Naive thymus-derived CD4-positive, alpha-beta T cell (primary cell): Measurements from ENCODE around the gene ZNF175. TPM values are rescaled to one million over a fixed set of nuclear protein-coding genes. Genes with fewer than 3 reads are reported as not detected.

Experiments used
- ATAC-seq: fragments of 150-1000 bp; cut with Tn5 transposase; 2 replicates; pipeline ENCODE4 v1.10.0; 2021; ENCODE audit warnings: mild to moderate bottlenecking, moderate library complexity
- CTCF ChIA-PET: fragments of 350-600 bp; sonication (Branson Sonifier 250); formaldehyde crosslinking; loops from one replicate; lab custom pipeline; 2021; ENCODE audit warnings: antibody characterized with exemption; lab: Charles Lee
- POLR2A ChIA-PET: fragments of 350-600 bp; sonication (Branson Sonifier 250); formaldehyde crosslinking; loops from one replicate; lab custom pipeline; 2021; ENCODE audit warnings: antibody characterized with exemption, inconsistent platforms; lab: Charles Lee
- DNase-seq, 9 donors: peaks; one replicate each; pipeline versions ENCODE4 v3.0.0 to v3.0.0-alpha.2; 2020 to 2022; ENCODE audit warnings: mixed read lengths in 1 of 9
- H3K27ac ChIP-seq: one replicate; pipeline ENCODE4 v1.7.0; 2013; ENCODE audit warnings: mild to moderate bottlenecking, low read depth, low read length, moderate library complexity
- H3K27me3 ChIP-seq, 2 donors: one replicate each; pipeline ENCODE4 v1.7.0; 2013; ENCODE audit warnings: low read length in 2 of 2, mild to moderate bottlenecking in 2 of 2, moderate library complexity in 2 of 2; ENCODE audit not compliant: control insufficient read depth in 2 of 2, insufficient read depth in 2 of 2
- H3K36me3 ChIP-seq, 3 experiments: 1 replicate in 2 of 3; 2 replicates in 1 of 3; pipeline ENCODE4 v1.7.0; 2013; ENCODE audit warnings: low read length in 3 of 3, mild to moderate bottlenecking in 3 of 3, moderate library complexity in 1 of 3; ENCODE audit not compliant: insufficient read depth in 3 of 3, control insufficient read depth in 2 of 3
- H3K4me1 ChIP-seq, 2 donors: one replicate each; pipeline ENCODE4 v1.7.0; 2013; ENCODE audit warnings: low read length in 2 of 2, mild to moderate bottlenecking in 2 of 2, moderate library complexity in 1 of 2; ENCODE audit not compliant: control insufficient read depth in 2 of 2, insufficient read depth in 2 of 2
- H3K4me3 ChIP-seq: 2 replicates; pipeline ENCODE4 v1.7.0; 2013; ENCODE audit warnings: mild to moderate bottlenecking, low read length
- H3K9me3 ChIP-seq, 3 experiments: 1 replicate in 2 of 3; 2 replicates in 1 of 3; pipeline ENCODE4 v1.7.0; 2013; ENCODE audit warnings: low read length in 3 of 3; ENCODE audit not compliant: control insufficient read depth in 2 of 3
- H3K27ac Mint-ChIP-seq, 9 donors: one replicate each; pipeline ENCODE4 v1.8.0; 2020 to 2022; ENCODE audit warnings: mixed read lengths in 9 of 9, mild to moderate bottlenecking in 8 of 9, moderate library complexity in 5 of 9, inconsistent platforms in 2 of 9
- H3K27me3 Mint-ChIP-seq, 5 donors: one replicate each; pipeline ENCODE4 v1.8.0; 2021 to 2022; ENCODE audit warnings: mixed read lengths in 5 of 5, mild to moderate bottlenecking in 1 of 5
- H3K36me3 Mint-ChIP-seq, 5 donors: one replicate each; pipeline ENCODE4 v1.8.0; 2020 to 2022; ENCODE audit warnings: mixed read lengths in 5 of 5, mild to moderate bottlenecking in 3 of 5, inconsistent platforms in 1 of 5
- H3K4me1 Mint-ChIP-seq, 7 donors: one replicate each; pipeline ENCODE4 v1.8.0; 2020 to 2022; ENCODE audit warnings: mixed read lengths in 7 of 7, mild to moderate bottlenecking in 3 of 7, inconsistent platforms in 1 of 7
- H3K4me3 Mint-ChIP-seq, 10 donors: one replicate each; pipeline ENCODE4 v1.8.0; 2020 to 2022; ENCODE audit warnings: mild to moderate bottlenecking in 10 of 10, mixed read lengths in 10 of 10, moderate library complexity in 6 of 10, inconsistent platforms in 2 of 10
- H3K9me3 Mint-ChIP-seq, 11 donors: one replicate each; pipeline ENCODE4 v1.8.0; 2020 to 2022; ENCODE audit warnings: mixed read lengths in 11 of 11, mild to moderate bottlenecking in 4 of 11, inconsistent platforms in 1 of 11, moderate library complexity in 1 of 11
- intact Hi-C, 2 donors: fragments of 100-400 bp; cut with micrococcal nuclease; formaldehyde crosslinking; loops; one replicate each; pipeline ENCODE4 v1.15.1; 2023
- polyA plus RNA-seq, 2 donors: library from polyadenylated mRNA; unstranded; fragments of 300-500 nt; fragmentation: Illumina TruSeq; gene quantifications; one replicate each; pipeline ENCODE4 v1.2.3, GENCODE V29; 2021
- total RNA-seq, 6 experiments: library from RNA in 5 of 6; stranded (reverse) in 5 of 6; gene quantifications; 1 replicate in 5 of 6; 2 replicates in 1 of 6; pipeline ENCODE4 v1.2.3 and lab custom pipeline; 2021 to 2026

Gene ZNF175
- total and polyA plus RNA-seq, 7 experiments from 2014 or later = 2.6 to 19.1 (median 7.1) TPM

DNA sequence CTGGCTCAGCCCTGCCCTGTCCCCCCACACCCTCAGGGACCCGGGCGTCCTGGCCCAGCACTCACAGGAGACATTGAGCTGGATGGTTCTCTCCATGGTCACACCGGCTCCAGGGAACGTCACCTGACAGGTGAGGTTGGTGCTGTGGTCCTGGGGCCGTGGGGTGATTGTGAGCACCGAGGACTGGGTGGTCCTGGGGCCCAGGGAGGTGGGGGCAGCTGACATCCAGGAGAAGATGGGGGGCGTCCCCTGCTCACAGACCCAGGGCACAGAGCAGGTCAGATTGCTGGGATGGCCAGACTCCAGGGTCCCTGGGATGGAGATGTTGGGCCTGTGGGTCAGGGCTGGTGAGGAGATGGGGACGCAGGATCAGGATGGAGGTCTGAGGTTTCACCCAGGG lies 40.5 kb upstream of the ZNF175 start:
- intact Hi-C loops = no loop called here
- Mint-ChIP-seq H3K4me3 (no peak overlapping the region), H3K27ac (no peak overlapping the region), H3K4me1 (peaks cover 0 to 6% (median 0%) of the 10 kb centered on the region in 7 donors), H3K9me3 (peaks cover 0 to 15% (median 4%) of the 10 kb centered on the region in 11 donors), H3K36me3 (no peaks in the 10 kb centered on the region), H3K27me3 (peaks cover 38 to 50% (median 49%) of the 10 kb centered on the region in 5 donors)
- ATAC-seq (no peak), DNase-seq (no peak)
- no peaks in the 10 kb centered on the region for H3K4me1 ChIP-seq
- H3K27ac ChIP-seq = no peak overlapping the region
- H3K27me3 ChIP-seq = peaks cover 0 to 7% of the 10 kb centered on the region in 2 donors
- ChIA-PET POLR2A (no interaction called here), CTCF (no interaction called here)
- no peaks in the 10 kb centered on the region for H3K9me3 ChIP-seq
- no peak overlapping the region for H3K4me3 ChIP-seq
- no peaks in the 10 kb centered on the region for H3K36me3 ChIP-seq

DNA sequence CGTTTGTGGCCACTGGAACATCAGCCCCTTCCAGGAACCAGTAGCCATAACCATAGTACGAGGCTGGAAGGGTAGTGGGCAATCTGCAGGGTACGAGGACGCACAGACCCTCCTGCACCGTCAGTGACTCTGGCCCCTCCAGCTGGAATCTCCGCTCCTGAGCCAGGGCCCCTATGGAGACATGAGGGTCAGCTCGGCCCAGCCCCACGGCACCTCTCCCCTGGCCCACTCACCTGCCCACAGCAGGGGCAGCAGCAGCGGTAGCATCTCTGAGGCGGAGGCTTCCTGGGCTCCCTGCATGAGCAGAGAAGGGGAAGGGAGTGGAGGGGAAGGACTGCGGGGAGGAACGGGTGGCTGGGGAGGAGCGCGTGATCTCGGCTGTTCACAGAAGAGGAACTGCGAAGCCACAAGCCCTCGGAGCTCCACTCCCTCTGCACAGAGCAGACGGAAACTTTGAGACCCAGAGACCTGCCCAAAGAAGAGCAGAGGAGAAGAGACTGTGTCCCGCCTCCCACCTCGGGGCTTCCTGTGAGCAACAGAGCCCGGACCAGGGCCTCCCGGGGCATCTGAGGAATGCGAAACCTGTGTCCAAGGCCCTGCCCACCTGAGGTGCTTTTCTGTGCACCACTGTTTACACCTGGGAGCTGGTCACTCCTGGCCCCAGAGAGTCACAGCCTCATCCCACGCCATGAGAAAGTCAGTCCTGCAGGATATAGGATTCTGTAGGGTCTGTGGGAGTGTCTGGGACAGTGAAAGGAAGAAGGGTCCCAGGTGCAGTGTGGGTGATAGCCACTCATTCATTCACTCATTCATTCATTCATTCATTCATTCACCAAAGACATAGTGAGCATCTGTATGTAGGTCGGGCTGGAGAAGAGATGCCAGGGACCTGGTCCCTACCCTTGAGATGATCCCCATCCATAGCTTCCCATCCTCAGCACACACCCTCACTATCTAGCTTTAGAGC lies 39.5 kb upstream of the ZNF175 start, which contains the start of gene SIGLEC6:
Gene SIGLEC6, minus strand, starts transcription at position 322 of the 967 bp plus-strand sequence. Its CDS starts 22 bp downstream, at position 300.
- H3K9me3 ChIP-seq = no peaks in the 10 kb centered on the region
- H3K9me3 Mint-ChIP-seq = peaks cover 0 to 25% (median 8%) of the 10 kb centered on the region in 11 donors
- peak within 1 kb of the TSS in 1 of 10 donors; percentile 12 for H3K4me3 Mint-ChIP-seq
- peaks cover 0 to 7% of the 10 kb centered on the region in 2 donors for H3K27me3 ChIP-seq
- H3K4me1 ChIP-seq = no peaks in the 10 kb centered on the region
- H3K36me3 Mint-ChIP-seq = peaks cover 0 to 4% (median 0%) of the 10 kb centered on the region in 5 donors
- no peaks in the 10 kb centered on the region for H3K36me3 ChIP-seq
- peaks cover 0 to 6% (median 0%) of the 10 kb centered on the region in 7 donors for H3K4me1 Mint-ChIP-seq
- ChIA-PET CTCF (interaction anchor here (0.6 kb wide), 1 partner anchor 153 kb away, joined by 4 read pairs; no protein-coding TSS in a partner anchor), POLR2A (no interaction called here)
- H3K27ac Mint-ChIP-seq = no peak within 1 kb of the TSS
- peaks cover 47 to 60% (median 53%) of the 10 kb centered on the region in 5 donors for H3K27me3 Mint-ChIP-seq
- H3K27ac ChIP-seq = no peak within 1 kb of the TSS
- intact Hi-C loops = no loop called here
- peak; percentile 92 for ATAC-seq
- DNase-seq = no peak
- no peak within 1 kb of the TSS for H3K4me3 ChIP-seq

GRCh38 chr19:51535535-51535934 lies 35.5 kb upstream of the ZNF175 start:
- CTCF ChIA-PET = no interaction called here
- ATAC-seq = no peak

DNA sequence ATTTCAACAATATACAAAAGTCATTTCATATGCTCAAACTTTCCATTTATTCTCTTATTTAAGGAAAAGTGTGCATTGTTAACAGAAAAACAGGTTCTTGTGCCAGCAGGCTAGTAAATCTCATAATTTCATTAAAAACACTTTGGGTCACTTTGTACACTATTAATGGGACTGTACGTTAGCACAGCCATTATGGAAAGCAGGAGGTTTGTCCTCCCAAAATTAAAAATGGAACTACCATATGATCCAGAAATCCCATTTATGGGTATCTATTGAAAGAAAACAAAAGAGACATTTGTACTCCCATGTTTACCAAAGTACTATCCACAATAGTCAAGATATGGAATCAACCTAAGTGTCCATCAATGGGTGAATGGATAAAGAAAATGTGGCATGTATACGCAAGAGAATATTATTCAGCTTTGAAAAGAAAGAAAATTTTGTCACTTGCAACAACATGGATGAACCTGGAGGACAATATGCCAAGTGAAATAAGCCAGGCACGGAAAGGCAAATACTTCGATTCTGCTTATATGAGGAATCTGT lies 31.2 kb upstream of the ZNF175 start:
- ChIA-PET CTCF (no interaction called here), POLR2A (no interaction called here)
- H3K36me3 Mint-ChIP-seq = peaks cover 0 to 6% (median 0%) of the 10 kb centered on the region in 5 donors

More at GRCh38 chr19:51535535-51535934, 35.5 kb upstream of the ZNF175 start:
- Mint-ChIP-seq H3K9me3 (peaks cover 0 to 34% (median 8%) of the 10 kb centered on the region in 11 donors), H3K36me3 (peaks cover 0 to 6% (median 0%) of the 10 kb centered on the region in 5 donors), H3K27me3 (peaks cover 48 to 63% (median 63%) of the 10 kb centered on the region in 5 donors), H3K4me3 (no peak overlapping the region), H3K27ac (no peak overlapping the region), H3K4me1 (peaks cover 0 to 6% (median 0%) of the 10 kb centered on the region in 7 donors)
- POLR2A ChIA-PET = no interaction called here
- Histone ChIP-seq H3K36me3 (no peaks in the 10 kb centered on the region), H3K27ac (no peak overlapping the region), H3K4me1 (no peaks in the 10 kb centered on the region), H3K27me3 (peaks cover 0 to 7% of the 10 kb centered on the region in 2 donors), H3K9me3 (no peaks in the 10 kb centered on the region), H3K4me3 (no peak overlapping the region)
- intact Hi-C loops = no loop called here
- DNase-seq = no peak

GRCh38 chr19:51541458-51542357 lies 29.4 kb upstream of the ZNF175 start:
- POLR2A ChIA-PET = interaction anchor here (0.5 kb wide), 1 partner anchor 39 kb away, joined by 4 read pairs; no protein-coding TSS in a partner anchor
- Histone ChIP-seq H3K9me3 (no peaks in the 10 kb centered on the region), H3K27ac (no peak overlapping the region), H3K4me3 (no peak overlapping the region), H3K4me1 (no peaks in the 10 kb centered on the region), H3K27me3 (no peaks in the 10 kb centered on the region), H3K36me3 (no peaks in the 10 kb centered on the region)
- DNase-seq (no peak), ATAC-seq (no peak)
- Mint-ChIP-seq H3K36me3 (peaks cover 0 to under 1% (median 0%) of the 10 kb centered on the region in 5 donors), H3K9me3 (peaks cover 0 to 8% (median under 1%) of the 10 kb centered on the region in 11 donors), H3K4me3 (no peak overlapping the region), H3K27me3 (peaks cover 32 to 68% (median 60%) of the 10 kb centered on the region in 5 donors), H3K4me1 (peaks cover 0 to 5% (median 0%) of the 10 kb centered on the region in 7 donors), H3K27ac (no peak overlapping the region)
- CTCF ChIA-PET = no interaction called here
- intact Hi-C loops = no loop called here

More for the DNA sequence above, 31.2 kb upstream of the ZNF175 start:
- DNase-seq (no peak), ATAC-seq (no peak)
- no peaks in the 10 kb centered on the region for H3K4me1 ChIP-seq
- no peak overlapping the region for H3K4me3 ChIP-seq
- no peak overlapping the region for H3K27ac Mint-ChIP-seq
- no peaks in the 10 kb centered on the region for H3K9me3 ChIP-seq
- no peak overlapping the region for H3K27ac ChIP-seq
- no peaks in the 10 kb centered on the region for H3K36me3 ChIP-seq
- peaks cover 36 to 65% (median 61%) of the 10 kb centered on the region in 5 donors for H3K27me3 Mint-ChIP-seq
- no peaks in the 10 kb centered on the region for H3K4me1 Mint-ChIP-seq
- intact Hi-C loops = no loop called here
- no peaks in the 10 kb centered on the region for H3K27me3 ChIP-seq
- peaks cover 0 to 26% (median 8%) of the 10 kb centered on the region in 11 donors for H3K9me3 Mint-ChIP-seq
- no peak overlapping the region for H3K4me3 Mint-ChIP-seq

DNA sequence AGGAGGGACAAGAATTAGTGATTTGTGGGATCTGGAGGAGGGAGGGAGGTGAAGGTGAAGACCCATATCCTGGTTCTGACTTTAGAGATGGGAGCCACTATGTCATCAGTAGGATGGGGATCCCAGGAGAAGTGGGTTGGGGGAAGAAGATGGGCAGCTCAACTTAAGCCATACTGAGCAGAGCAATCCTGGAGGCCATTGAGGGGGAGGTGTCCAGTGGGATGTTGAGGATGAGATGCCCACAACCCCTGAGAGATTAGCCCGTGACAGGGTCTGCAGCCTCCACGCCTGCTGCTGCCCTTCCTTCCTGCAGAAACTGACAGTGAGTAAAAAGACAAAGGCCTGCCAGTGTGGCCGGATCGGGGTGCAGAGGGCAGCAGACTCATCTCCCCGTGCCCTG lies 28.4 kb upstream of the ZNF175 start:
- Histone ChIP-seq H3K4me1 (no peaks in the 10 kb centered on the region), H3K36me3 (no peaks in the 10 kb centered on the region), H3K27ac (no peak overlapping the region), H3K27me3 (no peaks in the 10 kb centered on the region), H3K9me3 (no peaks in the 10 kb centered on the region), H3K4me3 (no peak overlapping the region)
- H3K4me3 Mint-ChIP-seq = no peak overlapping the region
- no peak overlapping the region for H3K27ac Mint-ChIP-seq
- peaks cover 36 to 70% (median 57%) of the 10 kb centered on the region in 5 donors for H3K27me3 Mint-ChIP-seq
- ChIA-PET CTCF (no interaction called here), POLR2A (no interaction called here)
- ATAC-seq = no peak
- peaks cover 0 to 15% (median 0%) of the 10 kb centered on the region in 7 donors for H3K4me1 Mint-ChIP-seq
- intact Hi-C loops = no loop called here
- peaks cover 0 to 3% (median 0%) of the 10 kb centered on the region in 5 donors for H3K36me3 Mint-ChIP-seq
- DNase-seq = no peak
- peaks cover 0 to 6% (median 0%) of the 10 kb centered on the region in 11 donors for H3K9me3 Mint-ChIP-seq
